Pancreas (tissue), 10 donors: ENCODE results near the gene CDH4. TPM values are rescaled to one million over a fixed set of nuclear protein-coding genes. Genes with fewer than 3 reads are reported as not detected.

Source experiments
- ATAC-seq, 4 donors: fragments of 200-7000 bp; cut with Tn5 transposase; one replicate each; pipeline versions ENCODE4 v1.8.0 to v1.9.1; 2020; ENCODE audit warnings: mild to moderate bottlenecking in 4 of 4, moderate library complexity in 4 of 4
- DNase-seq, 6 donors: peaks; one replicate each; pipeline ENCODE4 v3.0.0-alpha.2; 2020
- FAIRE-seq: peaks from 2 replicates; lab custom pipeline; 2012; peaks lifted over from hg19 to GRCh38; lab: Jason Lieb, UNC
- H3K27ac ChIP-seq, 4 donors: fragments of 200-600 bp; sonication (generic); 1 replicate in 3 of 4; 2 replicates in 1 of 4; pipeline versions ENCODE4 v1.5.0 to v1.8.0; 2020
- H3K27me3 ChIP-seq, 4 donors: fragments of 200-600 bp; one replicate each; pipeline ENCODE4 v1.8.0; 2021
- H3K36me3 ChIP-seq, 3 donors: fragments of 200-600 bp; sonication (generic) in 1 of 3; one replicate each; pipeline versions ENCODE4 v1.5.0 to v1.8.0; 2020 to 2021
- H3K4me1 ChIP-seq, 3 donors: fragments of 200-600 bp; one replicate each; pipeline ENCODE4 v1.8.0; 2021
- H3K4me3 ChIP-seq, 4 donors: fragments of 200-600 bp; sonication (generic) in 2 of 4; one replicate each; pipeline versions ENCODE4 v1.5.0 to v1.8.0; 2020 to 2021
- H3K9me3 ChIP-seq, 4 donors: fragments of 200-600 bp; one replicate each; pipeline ENCODE4 v1.8.0; 2021
- WGBS, 2 donors: extraction: QIAGEN DNeasy Blood & Tissue Kit; methylation state at CpG; one replicate each; pipeline ENCODE4 v1.1.7; 2013; 5-methylcytosine and 5-hydroxymethylcytosine counted together
- intact Hi-C, 3 donors: fragments of 100-400 bp; cut with DNase I; formaldehyde crosslinking; loops; one replicate each; pipeline versions ENCODE4 v1.11.1 to v1.14.2; 2022
- polyA plus RNA-seq, 2 donors: library from polyadenylated mRNA; stranded (reverse); fragments of 200-250 nt; gene quantifications; one replicate each; pipeline ENCODE4 v1.2.3, GENCODE V29; 2013
- total RNA-seq, 6 donors: library from RNA; stranded (reverse); fragmentation: NEBNext Ultra II Directional in 4 of 6; extraction: Animal tissue kit (Norgen Biotek cat#: 25700) in 4 of 6; gene quantifications; one replicate each; pipeline versions ENCODE4 v1.2.1 to v1.2.4, GENCODE V29; 2021 to 2023
- TF ChIP-seq, protein P1 (sequence below), 4 donors: fragments of 200-600 bp; sonication (generic) in 3 of 4; IDR thresholded peaks; one replicate each; pipeline versions ENCODE4 v1.5.0 to v1.8.0; 2021; ENCODE audit warnings: antibody characterized with exemption in 4 of 4
- donor health status: healthy with polysubstance abuse.
- donor health status: DM: no; HTN: no; CAD: no; lungs with moderate emphysema.
- donor health status: DM: no; HTN: no; CAD: no.
- donor health status: control.
- donor health status: control.
- donor health status: Bipolar disorder and iron deficiency.
- donor health status: DM: yes; HTN: yes; CAD: no.
- donor health status: DM: no; HTN: no; CAD: no.
- donor health status: DM: no; HTN: no; CAD: no.
- donor health status: DM: yes; HTN: yes; CAD: no.

CDH4 gene
- total and polyA plus RNA-seq, 8 donors, result 0.04 to 1.4 (median 0.27) TPM

DNA sequence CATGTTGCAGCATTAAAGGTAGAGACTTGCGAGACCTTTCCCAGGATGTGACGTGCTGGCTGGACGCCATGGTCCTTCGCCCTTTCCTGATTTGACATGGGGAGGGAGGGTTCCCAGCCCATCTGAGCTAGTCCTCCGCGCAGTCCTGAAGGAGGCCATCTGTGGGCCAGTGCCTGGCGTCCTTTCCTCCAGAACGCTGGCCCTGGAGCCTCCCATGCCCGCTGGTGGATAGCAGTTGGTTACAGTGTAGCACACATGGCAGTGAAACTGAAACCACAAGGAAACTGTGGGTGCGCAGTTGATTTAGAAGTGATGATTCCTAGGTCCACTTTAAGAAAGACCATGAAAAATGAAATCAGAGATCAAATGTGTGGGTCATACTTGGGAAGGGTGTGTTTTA lies 193.7 kb downstream of the CDH4 start:
- DNase-seq (no peak), FAIRE-seq (no peak), ATAC-seq (no peak)
- peaks cover 0 to 8% (median 2%) of the 10 kb centered on the region in 4 donors for H3K27me3 ChIP-seq
- H3K4me1 ChIP-seq, result no peaks in the 10 kb centered on the region
- TF ChIP-seq, protein P1, sequence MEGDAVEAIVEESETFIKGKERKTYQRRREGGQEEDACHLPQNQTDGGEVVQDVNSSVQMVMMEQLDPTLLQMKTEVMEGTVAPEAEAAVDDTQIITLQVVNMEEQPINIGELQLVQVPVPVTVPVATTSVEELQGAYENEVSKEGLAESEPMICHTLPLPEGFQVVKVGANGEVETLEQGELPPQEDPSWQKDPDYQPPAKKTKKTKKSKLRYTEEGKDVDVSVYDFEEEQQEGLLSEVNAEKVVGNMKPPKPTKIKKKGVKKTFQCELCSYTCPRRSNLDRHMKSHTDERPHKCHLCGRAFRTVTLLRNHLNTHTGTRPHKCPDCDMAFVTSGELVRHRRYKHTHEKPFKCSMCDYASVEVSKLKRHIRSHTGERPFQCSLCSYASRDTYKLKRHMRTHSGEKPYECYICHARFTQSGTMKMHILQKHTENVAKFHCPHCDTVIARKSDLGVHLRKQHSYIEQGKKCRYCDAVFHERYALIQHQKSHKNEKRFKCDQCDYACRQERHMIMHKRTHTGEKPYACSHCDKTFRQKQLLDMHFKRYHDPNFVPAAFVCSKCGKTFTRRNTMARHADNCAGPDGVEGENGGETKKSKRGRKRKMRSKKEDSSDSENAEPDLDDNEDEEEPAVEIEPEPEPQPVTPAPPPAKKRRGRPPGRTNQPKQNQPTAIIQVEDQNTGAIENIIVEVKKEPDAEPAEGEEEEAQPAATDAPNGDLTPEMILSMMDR (IDR thresholded peaks at IDR 0.05), result no peak
- no peak overlapping the region for H3K4me3 ChIP-seq
- intact Hi-C loops, result no loop called here
- H3K27ac ChIP-seq, result no peak overlapping the region
- H3K9me3 ChIP-seq, result no peaks in the 10 kb centered on the region
- WGBS, 2 donors, result 83 to 87% methylated on average over 10 of the region's 10 CpGs
- no peaks in the 10 kb centered on the region for H3K36me3 ChIP-seq

DNA sequence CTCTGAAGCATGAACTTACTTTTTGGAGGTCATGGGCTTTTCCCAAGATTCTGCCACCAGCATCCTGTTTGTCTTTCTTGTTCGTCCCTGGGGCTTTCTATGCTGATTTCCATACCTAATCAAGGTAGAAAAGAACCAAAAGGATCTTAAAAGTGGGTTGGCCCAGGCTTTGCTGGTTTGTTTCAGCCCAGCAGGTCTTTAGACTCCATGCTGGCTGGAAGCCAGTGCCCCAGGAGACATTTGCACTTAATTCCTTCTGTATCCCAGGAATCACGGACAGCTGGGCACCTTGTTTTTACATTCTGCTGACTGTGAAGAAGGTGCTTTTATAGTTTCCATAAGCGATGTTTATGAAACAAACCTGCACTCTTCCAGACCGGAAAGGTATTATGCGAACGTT lies 195.9 kb downstream of the CDH4 start:
- FAIRE-seq (no peak), DNase-seq (no peak), ATAC-seq (no peak)
- TF ChIP-seq, protein P1 (IDR thresholded peaks at IDR 0.05), result no peak
- H3K9me3 ChIP-seq, result no peaks in the 10 kb centered on the region
- no peaks in the 10 kb centered on the region for H3K36me3 ChIP-seq
- peaks cover 0 to 8% (median 2%) of the 10 kb centered on the region in 4 donors for H3K27me3 ChIP-seq
- H3K27ac ChIP-seq, result no peak overlapping the region
- intact Hi-C loops, result no loop called here
- WGBS, 2 donors, result 41 to 45% methylated on average over 6 of the region's 6 CpGs
- no peak overlapping the region for H3K4me3 ChIP-seq
- H3K4me1 ChIP-seq, result no peaks in the 10 kb centered on the region

- intact Hi-C loops, result no loop called here
- peaks cover 0 to 8% (median 2%) of the 10 kb centered on the region in 4 donors for H3K27me3 ChIP-seq
- H3K27ac ChIP-seq, result no peak overlapping the region
- 55 to 67% methylated on average over 13 of the region's 13 CpGs for WGBS, 2 donors
- no peaks in the 10 kb centered on the region for H3K4me1 ChIP-seq
- H3K36me3 ChIP-seq, result no peaks in the 10 kb centered on the region
- FAIRE-seq, result no peak
- DNase-seq, result no peak
- H3K9me3 ChIP-seq, result no peaks in the 10 kb centered on the region
- no peak for ATAC-seq
- TF ChIP-seq, protein P1 (IDR thresholded peaks at IDR 0.05), result no peak
- H3K4me3 ChIP-seq, result no peak overlapping the region
These were observed 196.3 kb downstream of the CDH4 start for GRCh38 chr20:61448386-61448785.

- FAIRE-seq (no peak), DNase-seq (no peak), ATAC-seq (no peak)
- Histone ChIP-seq H3K27ac (no peak overlapping the region), H3K27me3 (peaks cover 0 to 8% (median 2%) of the 10 kb centered on the region in 4 donors), H3K9me3 (no peaks in the 10 kb centered on the region), H3K4me1 (no peaks in the 10 kb centered on the region), H3K4me3 (no peak overlapping the region), H3K36me3 (no peaks in the 10 kb centered on the region)
- TF ChIP-seq, protein P1 (IDR thresholded peaks at IDR 0.05), result no peak
- intact Hi-C loops, result no loop called here
- WGBS, 2 donors, result 47 to 58% methylated on average over 8 of the region's 8 CpGs
These were observed 197.1 kb downstream of the CDH4 start for GRCh38 chr20:61449057-61449609.

- Histone ChIP-seq H3K9me3 (no peaks in the 10 kb centered on the region), H3K4me1 (no peaks in the 10 kb centered on the region), H3K36me3 (no peaks in the 10 kb centered on the region), H3K4me3 (no peak overlapping the region), H3K27ac (no peak overlapping the region), H3K27me3 (peaks cover 0 to 7% (median 2%) of the 10 kb centered on the region in 4 donors)
- FAIRE-seq, result no peak
- WGBS, 2 donors, result 55 to 71% methylated on average over 2 of the region's 2 CpGs
- no peak for DNase-seq
- no peak for ATAC-seq
- TF ChIP-seq, protein P1 (IDR thresholded peaks at IDR 0.05), result no peak
- intact Hi-C loops, result no loop called here
These were observed 197.9 kb downstream of the CDH4 start for GRCh38 chr20:61449916-61450315.
